ENCODE results near the gene EIF4G3. TPM values are rescaled to one million over a fixed set of nuclear protein-coding genes. Genes with fewer than 3 reads are reported as not detected.

The EIF4G3 gene
- total RNA-seq, 4 donors from 2014 or later = 24.4 to 57.0 (median 27.9) TPM

DNA sequence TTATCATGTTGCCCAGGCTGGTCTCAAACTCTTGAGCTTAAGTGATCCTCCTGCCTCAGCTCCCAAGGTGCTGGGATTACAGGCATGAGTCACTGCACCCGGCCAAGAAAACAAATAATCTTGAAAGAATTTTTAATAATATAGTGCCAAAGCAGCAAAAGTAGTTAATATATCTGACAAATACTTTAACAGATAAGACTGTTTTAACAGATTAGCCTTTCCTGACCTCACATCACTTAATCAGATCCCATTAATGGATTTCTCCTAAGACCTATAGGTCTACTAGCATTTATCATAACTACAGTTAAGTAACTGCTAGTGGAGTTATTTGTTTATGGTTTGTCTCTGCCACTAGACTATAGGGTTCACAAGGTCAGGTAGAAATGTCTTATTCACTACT is 328.5 kb downstream of the EIF4G3 start:
- intact Hi-C loops (cut with DNase I; ENCODE audit: low total_unique reads) = no loop called here
- no peak for DNase-seq (ENCODE audit: low spot score in 2 of 2)
- H3K4me3 ChIP-seq (ENCODE audit: low read depth, poor library complexity, severe bottlenecking) = no peak overlapping the region
- WGBS, 2 donors = 93 to 97% methylated on average over 1 of the region's 1 CpG
- TF ChIP-seq POLR2A (IDR thresholded peaks at IDR 0.05) (no peak), CTCF (IDR thresholded peaks at IDR 0.05) (no peak)

- no peak for TF ChIP-seq POLR2A (IDR thresholded peaks at IDR 0.05)
- no peak for TF ChIP-seq CTCF (IDR thresholded peaks at IDR 0.05)
- 90% methylated on average over 4 of the region's 4 CpGs for WGBS, 2 donors
- DNase-seq (ENCODE audit: low spot score in 2 of 2) = no peak
- no peak overlapping the region for H3K4me3 ChIP-seq (ENCODE audit: low read depth, poor library complexity, severe bottlenecking)
- intact Hi-C loops (cut with DNase I; ENCODE audit: low total_unique reads) = no loop called here
Measured at GRCh38 chr1:20847611-20848080, 329.1 kb downstream of the EIF4G3 start.

GRCh38 chr1:20846461-20847374 is 330.0 kb downstream of the EIF4G3 start:
- 94 to 96% methylated on average over 6 of the region's 6 CpGs for WGBS, 2 donors
- intact Hi-C loops (cut with DNase I; ENCODE audit: low total_unique reads) = no loop called here

DNA sequence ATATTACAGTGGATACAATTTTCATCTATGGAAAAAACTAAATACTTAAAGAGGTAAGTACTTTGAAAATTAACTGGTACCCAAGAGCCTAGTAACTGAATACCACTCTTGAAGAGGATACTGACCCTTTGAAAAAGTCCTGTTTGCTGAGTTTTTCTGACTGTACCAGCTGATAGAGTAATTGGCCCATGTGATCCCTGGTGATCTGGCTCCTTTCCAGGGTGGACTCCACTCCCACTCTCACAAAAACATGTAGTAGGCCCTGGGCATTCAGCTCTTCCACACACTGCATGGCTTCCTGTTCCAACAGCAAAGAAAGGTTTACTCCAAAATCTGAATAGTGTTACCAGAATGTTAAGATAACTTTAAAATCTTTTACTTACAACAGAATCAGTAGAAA is 336.0 kb downstream of the EIF4G3 start:
- intact Hi-C loops (cut with DNase I; ENCODE audit: low total_unique reads) = no loop called here
- no peak for TF ChIP-seq POLR2A (IDR thresholded peaks at IDR 0.05)
- TF ChIP-seq CTCF (IDR thresholded peaks at IDR 0.05) = no peak
- DNase-seq (ENCODE audit: low spot score in 2 of 2) = no peak
- no peak overlapping the region for H3K4me3 ChIP-seq (ENCODE audit: low read depth, poor library complexity, severe bottlenecking)

More at GRCh38 chr1:20846461-20847374, 330.0 kb downstream of the EIF4G3 start:
- no peak for DNase-seq (ENCODE audit: low spot score in 2 of 2)
- no peak overlapping the region for H3K4me3 ChIP-seq (ENCODE audit: low read depth, poor library complexity, severe bottlenecking)
- TF ChIP-seq CTCF (IDR thresholded peaks at IDR 0.05) (no peak), POLR2A (IDR thresholded peaks at IDR 0.05) (no peak)

- 95 to 97% methylated on average over 4 of the region's 4 CpGs for WGBS, 2 donors
Measured at GRCh38 chr1:20837554-20838192, 339.0 kb downstream of the EIF4G3 start.

More at GRCh38 chr1:20837554-20838192, 339.0 kb downstream of the EIF4G3 start:
- intact Hi-C loops (cut with DNase I; ENCODE audit: low total_unique reads) = no loop called here
- H3K4me3 ChIP-seq (ENCODE audit: low read depth, poor library complexity, severe bottlenecking) = no peak overlapping the region
- no peak for DNase-seq (ENCODE audit: low spot score in 2 of 2)
- TF ChIP-seq POLR2A (IDR thresholded peaks at IDR 0.05) (no peak), CTCF (IDR thresholded peaks at IDR 0.05) (no peak)

Measured in lower leg skin (tissue), 4 donors.